K562 (cell line): Measurements from ENCODE around the gene DIP2B. TPM values are rescaled to one million over a fixed set of nuclear protein-coding genes. Genes with fewer than 3 reads are reported as not detected.

Experiments used
- ATAC-seq: fragments of 200-7000 bp; cut with Tn5 transposase; 3 replicates; pipeline ENCODE4 v1.9.1; 2020; ENCODE audit warnings: moderate library complexity
- BruUV-seq: library from RNA; stranded (reverse); fragments of 400-500 nt; replicated peaks from 2 replicates; lab custom pipeline; 2021; lab: Mats Ljungman, UMichigan
- CTCF ChIA-PET: fragments of 300-600 bp; formaldehyde crosslinking; extraction: SDS; loops from one replicate; lab custom pipeline; 2021; ENCODE audit warnings: low intra/inter-chr PET ratio; lab: Yijun Ruan, JAX
- POLR2A ChIA-PET: fragments of 300-600, 350-650 bp; sonication (Branson Sonifier 250); formaldehyde crosslinking; extraction: SDS; loops from one replicate; lab custom pipeline; 2021; ENCODE audit warnings: antibody characterized with exemption, inconsistent platforms; lab: Yijun Ruan, JAX
- DNase-seq, 4 experiments: peaks; one replicate each; pipeline versions ENCODE4 v3.0.0 to v3.0.0-alpha.2; 2011 to 2018; ENCODE audit warnings: low spot score in 3 of 4, mixed read lengths in 3 of 4; ENCODE audit errors: extremely low read depth in 1 of 4
- FAIRE-seq: peaks from 2 replicates; lab custom pipeline; 2011; peaks lifted over from hg19 to GRCh38; lab: Jason Lieb, UNC
- H2AFZ ChIP-seq: 2 replicates; pipeline ENCODE4 v1.6.0; 2011; ENCODE audit warnings: low read depth, low read length, control low read depth, inconsistent platforms
- H3K27ac ChIP-seq: fragments of 200-600 bp; 3 replicates; pipeline ENCODE4 v1.8.0; 2011; ENCODE audit warnings: low read depth, mild to moderate bottlenecking, control low read depth, inconsistent platforms, low read length, moderate library complexity, mixed read lengths; ENCODE audit errors: extremely low read depth
- H3K27me3 ChIP-seq, 2 experiments: fragments of 300-600 bp in 1 of 2; 2 replicates in 1 of 2; 3 replicates in 1 of 2; pipeline versions ENCODE4 v1.6.0 to v1.8.0; 2011; ENCODE audit warnings: inconsistent platforms in 2 of 2, low read length in 2 of 2, mild to moderate bottlenecking in 1 of 2, mixed read lengths in 1 of 2, moderate library complexity in 1 of 2; ENCODE audit not compliant: control insufficient read depth in 2 of 2, insufficient read depth in 2 of 2
- H3K36me3 ChIP-seq: fragments of 300-600 bp; 3 replicates; pipeline ENCODE4 v1.8.0; 2011; ENCODE audit warnings: mild to moderate bottlenecking, low read length, inconsistent platforms; ENCODE audit not compliant: control insufficient read depth, insufficient read depth
- H3K4me1 ChIP-seq, 2 experiments: fragments of 200-600 bp in 1 of 2; replicated peaks in 1 of 2; 2 replicates in 1 of 2; 3 replicates in 1 of 2; pipeline versions ENCODE4 v1.5.1 to v1.8.0; 2011; ENCODE audit warnings: inconsistent platforms in 2 of 2, low read length in 2 of 2, mild to moderate bottlenecking in 1 of 2, mixed read lengths in 1 of 2, moderate library complexity in 1 of 2; ENCODE audit not compliant: control insufficient read depth in 2 of 2, insufficient read depth in 2 of 2
- H3K4me2 ChIP-seq: 2 replicates; pipeline ENCODE4 v1.6.1; 2011; ENCODE audit warnings: low read length, control low read depth, inconsistent platforms, mixed read lengths; ENCODE audit not compliant: insufficient read depth
- H3K4me3 ChIP-seq: fragments of 200-600 bp; sonication (generic), shearing (Covaris generic); 2 replicates; pipeline ENCODE4 v1.5.1; 2016; ENCODE audit warnings: control low read depth, inconsistent platforms
- H3K79me2 ChIP-seq: fragments of 200-600 bp; 3 replicates; pipeline ENCODE4 v1.8.0; 2011; ENCODE audit warnings: low read length, inconsistent platforms; ENCODE audit not compliant: control insufficient read depth, insufficient read depth
- H3K9ac ChIP-seq, 2 experiments: 2 replicates each; pipeline versions ENCODE4 v1.6.0 to v1.6.1; 2011; ENCODE audit warnings: low read depth in 2 of 2, low read length in 2 of 2, control low read depth in 1 of 2, inconsistent platforms in 1 of 2, mild to moderate bottlenecking in 1 of 2, mixed read lengths in 1 of 2; ENCODE audit not compliant: insufficient read depth in 1 of 2
- H3K9me1 ChIP-seq: one replicate; pipeline ENCODE4 v1.6.0; 2011; ENCODE audit warnings: inconsistent platforms, mild to moderate bottlenecking, low read length, moderate library complexity; ENCODE audit not compliant: control insufficient read depth, insufficient read depth
- H3K9me3 ChIP-seq: replicated peaks from 2 replicates; pipeline ENCODE4 v1.5.1; 2011; ENCODE audit warnings: low read depth, low read length, inconsistent platforms; ENCODE audit not compliant: control insufficient read depth, insufficient read depth
- H4K20me1 ChIP-seq: replicated peaks from 2 replicates; pipeline ENCODE4 v1.6.1; 2011; ENCODE audit warnings: low read length, inconsistent platforms, mixed read lengths; ENCODE audit not compliant: control insufficient read depth, insufficient read depth
- C11orf30 ChIP-seq: fragments of 450-650 bp; IDR thresholded peaks from 2 replicates; pipeline ENCODE4 v1.6.1; 2016; ENCODE audit warnings: low read depth, mild to moderate bottlenecking
- CEBPZ ChIP-seq: fragments of 150-350 bp; IDR thresholded peaks from 2 replicates; pipeline ENCODE4 v1.6.1; 2014; ENCODE audit warnings: low read depth, mild to moderate bottlenecking, low read length, borderline replicate concordance
- E2F3 ChIP-seq: fragments of 250-450 bp; sonication (Bioruptor Pico); IDR thresholded peaks from 2 replicates; pipeline ENCODE4 v1.4.0; 2020; ENCODE audit warnings: mild to moderate bottlenecking
- EP300 ChIP-seq: IDR thresholded peaks from 2 replicates; pipeline ENCODE4 v1.6.1; 2012; ENCODE audit warnings: low read length, improper control_type of control experiment
- FOXA3 ChIP-seq, 2 experiments: fragments of 450-650 bp in 1 of 2; sonication (generic) in 1 of 2; formaldehyde crosslinking; IDR thresholded peaks in 1 of 2; conservative IDR thresholded peaks in 1 of 2; 2 replicates each; pipeline versions ENCODE4 v1.4.0 to v1.8.0; 2020 to 2022; ENCODE audit warnings: mild to moderate bottlenecking in 2 of 2, missing genetic modification reagents in 1 of 2
- HNRNPLL ChIP-seq: fragments of 200-400 bp; formaldehyde crosslinking; IDR thresholded peaks from 2 replicates; pipeline ENCODE4 v1.6.1; 2017; ENCODE audit warnings: low read length, low read depth, mild to moderate bottlenecking; ENCODE audit not compliant: poor library complexity, severe bottlenecking
- NBN ChIP-seq: fragments of 450-650 bp; IDR thresholded peaks from 2 replicates; pipeline ENCODE4 v1.6.1; 2016; ENCODE audit warnings: low read depth, mild to moderate bottlenecking
- NCOA6 ChIP-seq: fragments of 450-650 bp; IDR thresholded peaks from 2 replicates; pipeline ENCODE4 v1.6.1; 2017; ENCODE audit warnings: mild to moderate bottlenecking
- PHB ChIP-seq: fragments of 250-450 bp; sonication (Bioruptor Pico); IDR thresholded peaks from 2 replicates; pipeline ENCODE4 v1.5.0; 2021
- TAF1 ChIP-seq: IDR thresholded peaks from 2 replicates; pipeline ENCODE4 v1.6.1; 2011; ENCODE audit warnings: mild to moderate bottlenecking, low read length, moderate library complexity; ENCODE audit not compliant: insufficient read depth, control insufficient read depth, severe bottlenecking; ENCODE audit errors: extremely low read depth
- TEAD2 ChIP-seq: fragments of 450-650 bp; IDR thresholded peaks from 2 replicates; pipeline ENCODE4 v1.6.1; 2016; ENCODE audit warnings: missing genetic modification characterization, control low read depth, missing compliant biosample characterization
- U2AF1 ChIP-seq: fragments of 200-400 bp; formaldehyde crosslinking; optimal IDR thresholded peaks from 2 replicates; pipeline ENCODE3; 2017; ENCODE audit warnings: mild to moderate bottlenecking, low read depth, low read length, moderate library complexity
- ZBTB49 ChIP-seq: sonication (generic); formaldehyde crosslinking; IDR thresholded peaks from 2 replicates; pipeline ENCODE4 v1.8.0; 2022; ENCODE audit warnings: missing genetic modification reagents, mild to moderate bottlenecking, borderline replicate concordance
- ZC3H11A ChIP-seq: IDR thresholded peaks from 2 replicates; pipeline ENCODE4 v1.6.1; 2012; ENCODE audit warnings: low read depth, low read length, improper control_type of control experiment
- ZNF277 ChIP-seq: fragments of 250-450 bp; sonication (Bioruptor Pico); IDR thresholded peaks from 2 replicates; pipeline ENCODE4 v1.8.0; 2022; ENCODE audit warnings: inconsistent platforms, mild to moderate bottlenecking, moderate library complexity, borderline replicate concordance
- ZNF445 ChIP-seq: fragments of 250-450 bp; sonication (Bioruptor Pico); IDR thresholded peaks from 2 replicates; pipeline ENCODE4 v1.4.0; 2020; ENCODE audit warnings: low read depth, mild to moderate bottlenecking, moderate library complexity
- WGBS: fragments of 100-300 bp; shearing (Covaris generic); methylation state at CpG from one replicate; pipeline ENCODE4 v1.1.6; 2016; ENCODE audit warnings: low coverage, mixed read lengths; ENCODE audit not compliant: insufficient coverage; ENCODE audit errors: missing lambda C conversion rate; 5-methylcytosine and 5-hydroxymethylcytosine counted together
- in situ Hi-C: fragments of 300-500 bp; cut with MboI; formaldehyde crosslinking; loops from 4 replicates; pipeline ENCODE4 v1.15.0; 2018; ENCODE audit warnings: inconsistent platforms, mixed read lengths
- intact Hi-C: fragments of 100-400 bp; cut with micrococcal nuclease; formaldehyde crosslinking; loops from 2 replicates; pipeline ENCODE4 v1.14.2; 2022
- polyA plus RNA-seq, 8 experiments: library from polyadenylated mRNA; depleted of rRNA in 4 of 8; stranded (reverse) in 5 of 8; unstranded in 3 of 8; fragments of >200 nt; fragmentation: Nextera tagmentation in 2 of 8; fragmentation: Illumina TruSeq in 1 of 8; extraction: Ambion mirVana in 2 of 8; extraction: Trizol in 1 of 8; gene quantifications; 2 replicates each; pipeline versions ENCODE4 v1.2.1 to v1.2.3, GENCODE V29; 2011 to 2014; ENCODE audit warnings: inconsistent platforms in 1 of 8, missing spikeins in 1 of 8
- total RNA-seq, 7 experiments: library from RNA; depleted of rRNA in 6 of 7; stranded (reverse); fragments of >200 nt in 6 of 7; fragmentation: Illumina TruSeq in 2 of 7; extraction: Trizol in 2 of 7; gene quantifications; 2 replicates each; pipeline versions ENCODE4 v1.2.1 to v1.2.3, GENCODE V29; 2011 to 2021; ENCODE audit warnings: low replicate concordance in 1 of 7

The DIP2B gene
- total and polyA plus RNA-seq, 9 of the 15 experiments (the other 6 are each of a cell fraction or from before 2014, with no cell fraction given) = 4.6 to 26.1 (median 18.8) TPM

GRCh38 chr12:50545213-50545612 is 40.4 kb downstream of the DIP2B start:
- Histone ChIP-seq H3K36me3 (no peaks in the 10 kb centered on the region), H3K4me2 (no peak overlapping the region), H3K27me3 (no peaks in the 10 kb centered on the region), H3K9me3 (no peaks in the 10 kb centered on the region), H3K9me1 (no peaks in the 10 kb centered on the region), H2AFZ (no peak overlapping the region), H3K4me1 (peaks cover 3 to 14% of the 10 kb centered on the region in 2 experiments), H3K4me3 (no peak overlapping the region), H3K27ac (no peak overlapping the region), H3K79me2 (peaks cover 39% of the 10 kb centered on the region), H4K20me1 (no peaks in the 10 kb centered on the region), H3K9ac (no peak overlapping the region)
- in situ Hi-C loops = no loop called here
- ChIA-PET POLR2A (interaction anchor here (0.6 to 0.8 kb wide), 3 partner anchors 10 to 35 kb away, joined by 3 to 4 read pairs (median 3); no protein-coding TSS in a partner anchor), CTCF (interaction anchor here (0.6 kb wide), 1 partner anchor 728 kb away, joined by 3 read pairs; no protein-coding TSS in a partner anchor)
- BruUV-seq = no TSS peak
- no peak for FAIRE-seq
- peak in 1 of 4 experiments; percentile 37 for DNase-seq
- intact Hi-C loops = no loop called here
- no peak for TF ChIP-seq C11orf30
- no peak for TF ChIP-seq ZC3H11A
- TF ChIP-seq U2AF1 = no peak
- TF ChIP-seq TEAD2 (tag) = no peak
- no peak for TF ChIP-seq NCOA6
- TF ChIP-seq EP300 = no peak
- TF ChIP-seq NBN = no peak
- TF ChIP-seq HNRNPLL = no peak
- no peak for TF ChIP-seq TAF1
- no peak for TF ChIP-seq CEBPZ
- TF ChIP-seq ZNF445 (CRISPR knock-in tag) = no peak
- TF ChIP-seq ZNF277 (CRISPR knock-in tag) = no peak
- no peak for TF ChIP-seq ZBTB49
- no peak for TF ChIP-seq E2F3 (CRISPR knock-in tag)
- TF ChIP-seq FOXA3 (CRISPR knock-in tag; conservative IDR thresholded peaks at IDR 0.05 in 1 of 2, IDR thresholded peaks at IDR 0.05 in 1 of 2) = no peak
- TF ChIP-seq PHB (CRISPR knock-in tag) = no peak
- WGBS = 53% methylated on average over 4 of the region's 5 CpGs
- ATAC-seq = peak; percentile 45; the same call in 2 of the 3 replicates
